K562 treated with DMSO at 1 percent for 12 hours (cell line): ENCODE results near the gene RPS25. TPM values are rescaled to one million over a fixed set of nuclear protein-coding genes. Genes with fewer than 3 reads are reported as not detected.

ENCODE experiments used
- total RNA-seq: library from RNA; unstranded; fragments of 300-600 nt; gene quantifications from 2 replicates; pipeline ENCODE4 v1.2.3, GENCODE V29; 2022; ENCODE audit not compliant: insufficient read depth

RPS25 gene
- 1,621 and 2,114 TPM in 2 replicates for total RNA-seq

DNA sequence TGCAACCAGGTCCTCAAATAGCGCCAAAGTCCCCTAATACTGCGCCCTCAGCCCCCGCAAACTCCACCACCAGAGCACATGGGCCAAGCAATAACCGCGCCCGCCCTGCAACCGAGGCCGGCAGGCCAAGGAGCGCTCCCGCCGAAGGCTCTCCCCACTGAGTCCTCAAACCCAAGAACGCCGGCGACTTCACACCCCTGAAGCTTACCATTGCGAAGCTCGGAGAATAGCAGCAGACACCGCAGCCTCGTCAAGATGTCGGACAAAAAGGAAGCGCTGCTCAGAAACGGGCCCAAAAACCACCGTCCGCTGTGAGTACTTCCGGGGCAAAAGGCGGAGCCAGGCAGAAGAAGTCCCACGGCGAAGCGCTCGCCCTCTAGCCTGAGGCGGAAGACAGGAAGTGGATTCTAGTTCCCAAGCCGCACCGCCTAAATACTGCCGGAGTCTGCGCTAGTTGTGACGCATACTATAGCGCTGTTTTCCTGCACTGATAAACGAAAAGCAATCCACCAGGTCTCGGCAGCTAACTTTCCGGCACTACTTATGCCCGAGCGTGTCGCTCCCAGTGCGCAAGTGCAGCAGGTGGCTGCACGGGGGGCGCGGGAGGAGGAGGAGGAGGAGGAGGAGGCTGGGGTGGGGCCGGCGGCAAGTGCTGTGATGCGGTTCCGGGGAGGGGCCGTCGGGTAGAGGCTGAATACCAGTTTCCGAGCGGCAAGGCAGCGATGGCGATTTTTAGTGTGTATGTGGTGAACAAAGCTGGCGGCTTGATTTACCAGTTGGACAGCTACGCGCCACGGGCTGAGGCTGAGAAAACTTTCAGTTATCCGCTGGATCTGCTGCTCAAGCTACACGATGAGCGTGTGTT is at the start of gene RPS25, which contains the start of gene TRAPPC4:
Gene RPS25, minus strand, starts transcription at position 270 of the 865 bp plus-strand sequence. Its CDS starts 59 bp downstream, at position 211.
Gene TRAPPC4, plus strand, starts transcription at position 693 of the 865 bp plus-strand sequence. Its CDS starts 30 bp downstream, at position 723.

GRCh38 chr11:119067371-119068222 is 49.5 kb upstream of the RPS25 start, which contains the start of gene VPS11:
VPS11 (plus strand) TSS chr11:119067818; CDS start chr11:119067824, 6 bp downstream.

DNA sequence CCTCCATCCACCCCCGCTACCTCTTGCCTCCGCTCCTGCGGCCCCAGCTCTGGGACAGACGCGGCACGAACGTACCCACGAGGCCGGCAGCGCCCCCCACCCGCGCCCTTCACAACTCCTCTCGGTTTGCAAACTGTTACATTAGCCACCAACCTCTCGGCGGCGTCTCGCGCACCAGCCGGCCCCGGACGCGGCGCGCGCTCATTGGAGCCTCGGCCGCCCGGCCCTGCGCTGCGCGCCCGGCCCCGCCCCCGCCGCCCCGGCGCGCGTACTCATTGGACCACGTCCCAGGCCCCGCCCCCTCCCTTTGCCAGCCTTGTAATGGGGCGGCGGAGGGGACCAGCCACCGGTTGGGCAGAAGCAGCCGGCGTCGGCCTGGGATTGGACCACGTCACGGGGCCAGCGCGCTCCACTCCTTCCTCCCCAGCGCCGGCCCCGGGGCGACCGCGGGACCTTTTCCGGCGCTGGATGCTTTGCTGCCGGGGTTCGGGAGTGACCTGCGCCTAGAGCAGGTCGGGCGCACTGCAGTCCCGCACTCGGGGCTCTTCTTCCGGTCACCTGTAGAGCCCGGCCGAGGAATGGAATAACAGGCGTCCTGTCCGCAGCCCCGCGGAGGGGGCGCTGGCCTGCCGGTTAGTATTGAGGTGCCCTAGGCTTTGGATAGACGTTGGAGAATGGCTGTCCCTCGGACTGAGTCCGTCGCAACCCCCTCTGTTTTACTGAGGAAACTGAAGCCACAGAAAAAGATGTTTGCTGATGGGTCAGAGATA is 39.0 kb upstream of the RPS25 start, which contains the start of gene HYOU1:
Gene HYOU1, minus strand, starts transcription at position 206 of the 770 bp plus-strand sequence. CDS start 1,045 bp downstream, outside the sequence.

GRCh38 chr11:119030329-119031047 is 12.3 kb upstream of the RPS25 start, which contains the start of gene SLC37A4:
SLC37A4 (minus strand) TSS chr11:119030877.

DNA sequence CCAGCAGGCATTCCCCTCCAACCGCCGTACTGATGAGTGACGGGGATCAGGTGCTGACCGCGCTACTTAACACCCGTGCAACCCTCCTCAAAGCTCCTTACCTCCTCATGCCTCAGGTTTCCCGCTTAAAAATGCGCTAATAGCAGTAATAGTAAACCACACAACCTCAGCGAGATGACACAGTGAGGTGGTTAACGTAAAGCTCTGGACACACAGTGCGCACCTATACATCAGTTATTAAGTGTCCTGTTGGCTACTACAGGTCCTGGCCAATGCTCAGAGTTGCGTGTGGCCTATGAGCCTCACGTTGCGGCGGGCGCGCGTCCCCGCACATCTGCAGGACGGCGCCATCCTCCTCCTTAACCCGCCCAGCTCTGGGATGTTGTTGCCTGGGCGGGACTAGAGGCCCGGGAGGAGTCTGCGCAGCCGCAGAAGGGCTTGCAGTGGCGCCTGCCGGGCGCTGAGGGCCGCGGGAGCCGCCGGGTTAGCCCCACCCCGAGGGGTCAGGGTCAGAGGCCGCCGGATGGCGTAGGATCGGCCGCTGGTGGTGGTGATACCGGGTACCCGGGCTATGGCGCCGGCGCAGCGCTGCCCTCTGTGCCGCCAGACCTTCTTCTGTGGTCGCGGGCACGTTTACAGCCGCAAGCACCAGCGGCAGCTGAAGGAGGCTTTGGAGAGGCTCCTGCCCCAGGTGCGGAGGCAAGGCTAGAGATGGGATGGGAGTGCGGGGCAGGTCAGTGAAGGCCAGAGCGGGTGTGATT is 20.3 kb downstream of the RPS25 start, which contains the start of gene CENATAC:
Gene CENATAC, plus strand, starts transcription at position 512 of the 761 bp plus-strand sequence. Its CDS starts 60 bp downstream, at position 572.

GRCh38 chr11:118971646-118972045 is 46.5 kb downstream of the RPS25 start, which contains the start of gene FOXR1:
FOXR1 (plus strand) TSS chr11:118971761; CDS start chr11:118971932, 171 bp downstream.

Other genes starting within 250 kb of the RPS25 start
- gene DDX6, start 227.2 kb downstream of the RPS25 start, total RNA-seq, result 6.4 and 28.2 TPM in 2 replicates
- gene CXCR5, start 134.5 kb downstream of the RPS25 start, total RNA-seq, result not detected in 2 replicates
- gene BCL9L, start 92.4 kb downstream of the RPS25 start, total RNA-seq, result 2.3 and 12.1 TPM in 2 replicates
- gene UPK2, start 62.0 kb downstream of the RPS25 start, total RNA-seq, result not detected in 2 replicates
- not detected in 2 replicates for gene FOXR1, start 46.6 kb downstream of the RPS25 start, total RNA-seq
- gene CENATAC, start 20.2 kb downstream of the RPS25 start, total RNA-seq, result 8.3 and 17.1 TPM in 2 replicates
- 149 and 183 TPM in 2 replicates for gene TRAPPC4, start 423 bp upstream of the RPS25 start, total RNA-seq
- gene SLC37A4, start 12.5 kb upstream of the RPS25 start, total RNA-seq, result 37.9 and 44.4 TPM in 2 replicates
- 137 and 244 TPM in 2 replicates for gene HYOU1, start 38.9 kb upstream of the RPS25 start, total RNA-seq
- gene VPS11, start 49.5 kb upstream of the RPS25 start, total RNA-seq, result 33.0 and 35.8 TPM in 2 replicates
- gene HMBS, start 66.5 kb upstream of the RPS25 start, total RNA-seq, result 65.7 and 78.9 TPM in 2 replicates
- gene DPAGT1, start 83.5 kb upstream of the RPS25 start, total RNA-seq, result 17.6 and 45.7 TPM in 2 replicates
- gene C2CD2L, start 89.0 kb upstream of the RPS25 start, total RNA-seq, result 26.1 and 40.1 TPM in 2 replicates
- gene HINFP, start 103.2 kb upstream of the RPS25 start, total RNA-seq, result 20.0 and 31.5 TPM in 2 replicates
- gene ABCG4, start 130.7 kb upstream of the RPS25 start, total RNA-seq, result not detected in 2 replicates
- 2.5 and 3.5 TPM in 2 replicates for gene NLRX1, start 150.4 kb upstream of the RPS25 start, total RNA-seq
- gene NHERF4, start 167.1 kb upstream of the RPS25 start, total RNA-seq, result not detected in 2 replicates
- gene CBL, start 188.0 kb upstream of the RPS25 start, total RNA-seq, result 3.7 and 20.1 TPM in 2 replicates